Stimulated activated CD8-positive, alpha-beta memory T cell treated with anti-CD3 and anti-CD28 coated beads, Interleukin-15, amount 100 ng/mL, for 48 hours (primary cell): ENCODE results near the gene SIMC1.
"Not testable (repeated sequence)": the region's sequence is repeated elsewhere in the genome, so short reads cannot be mapped to it uniquely, and the experiment has no call there.

Source experiments
- DNase-seq, 2 donors: peaks; one replicate each; pipeline ENCODE4 v3.0.0-alpha.2; 2020; ENCODE audit warnings: low read depth in 2 of 2

SIMC1 gene

GRCh38 chr5:176216393-176216916, 21.8 kb upstream of the SIMC1 start:
- not testable (repeated sequence) for DNase-seq

GRCh38 chr5:176217188-176217729, 21.0 kb upstream of the SIMC1 start:
- not testable (repeated sequence) for DNase-seq

- not testable (repeated sequence) for DNase-seq
Measured at GRCh38 chr5:176217764-176218163, 20.5 kb upstream of the SIMC1 start.

DNA sequence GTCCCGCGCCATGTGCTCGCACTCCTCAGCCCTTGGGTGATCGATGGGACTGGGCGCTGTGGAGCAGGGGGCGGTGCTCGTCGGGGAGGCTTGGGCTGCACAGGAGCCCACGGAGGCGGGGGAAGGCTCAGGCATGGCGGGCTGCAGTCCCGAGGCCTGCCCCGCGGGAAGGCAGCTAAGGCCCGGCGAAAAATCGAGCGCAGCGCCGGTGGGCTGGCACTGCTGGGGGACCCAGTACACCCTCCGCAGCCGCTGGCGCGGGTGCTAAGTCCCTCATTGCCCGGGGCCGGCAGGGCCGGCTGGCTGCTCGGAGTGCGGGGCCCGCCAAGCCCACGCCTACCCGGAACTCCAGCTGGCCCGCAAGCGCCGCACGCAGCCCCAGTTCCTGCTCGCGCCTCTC, 16.2 kb upstream of the SIMC1 start:
- not testable (repeated sequence) for DNase-seq

GRCh38 chr5:176228358-176228757, 9.9 kb upstream of the SIMC1 start:
- DNase-seq = not testable (repeated sequence)

- DNase-seq = not testable (repeated sequence)
Measured at GRCh38 chr5:176233253-176233652, 5.0 kb upstream of the SIMC1 start.

- not testable (repeated sequence) for DNase-seq
Measured at GRCh38 chr5:176235155-176235554, 3.1 kb upstream of the SIMC1 start.

DNA sequence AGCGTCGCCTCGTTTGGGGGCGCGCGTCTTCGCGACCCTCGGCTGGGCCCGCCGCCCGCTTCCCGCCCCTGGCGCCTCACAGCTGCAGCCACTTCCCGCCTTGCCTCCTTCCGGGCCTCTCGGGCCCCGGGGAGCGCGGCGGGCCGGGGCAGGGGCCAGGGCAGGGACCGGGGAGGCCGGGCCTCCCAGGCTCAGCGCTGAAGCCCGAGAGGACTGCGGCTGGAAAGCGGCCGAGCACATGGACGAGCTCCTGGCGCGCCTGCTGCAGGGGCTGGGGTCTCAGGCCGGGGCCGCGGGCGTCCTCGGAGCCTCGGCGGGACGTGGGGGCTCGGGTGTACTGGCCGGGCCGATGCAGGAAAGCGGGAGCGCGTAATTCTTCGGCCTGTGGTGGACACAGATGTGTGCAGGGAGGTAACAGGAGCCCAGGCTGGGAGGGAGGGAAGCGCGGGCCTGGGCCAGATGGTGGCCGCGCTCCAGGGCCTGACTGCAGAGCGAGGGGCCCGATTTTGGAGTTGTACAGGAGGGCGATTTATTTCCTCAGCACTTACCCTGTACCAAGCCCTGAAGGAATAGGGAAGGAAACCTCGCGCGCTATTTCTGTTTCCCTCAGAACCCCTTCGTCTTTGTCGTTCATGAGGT, 540 bp downstream of the SIMC1 start:
- not testable (repeated sequence) for DNase-seq

- DNase-seq = not testable (repeated sequence)
Measured at GRCh38 chr5:176239304-176239703, 1.1 kb downstream of the SIMC1 start.

GRCh38 chr5:176244318-176244717, 6.1 kb downstream of the SIMC1 start:
- DNase-seq = not testable (repeated sequence)

GRCh38 chr5:176245074-176245473, 6.8 kb downstream of the SIMC1 start:
- DNase-seq = not testable (repeated sequence)

- DNase-seq = not testable (repeated sequence)
Measured at GRCh38 chr5:176245489-176245888, 7.3 kb downstream of the SIMC1 start.

GRCh38 chr5:176250691-176251090, 12.5 kb downstream of the SIMC1 start:
- not testable (repeated sequence) for DNase-seq

DNA sequence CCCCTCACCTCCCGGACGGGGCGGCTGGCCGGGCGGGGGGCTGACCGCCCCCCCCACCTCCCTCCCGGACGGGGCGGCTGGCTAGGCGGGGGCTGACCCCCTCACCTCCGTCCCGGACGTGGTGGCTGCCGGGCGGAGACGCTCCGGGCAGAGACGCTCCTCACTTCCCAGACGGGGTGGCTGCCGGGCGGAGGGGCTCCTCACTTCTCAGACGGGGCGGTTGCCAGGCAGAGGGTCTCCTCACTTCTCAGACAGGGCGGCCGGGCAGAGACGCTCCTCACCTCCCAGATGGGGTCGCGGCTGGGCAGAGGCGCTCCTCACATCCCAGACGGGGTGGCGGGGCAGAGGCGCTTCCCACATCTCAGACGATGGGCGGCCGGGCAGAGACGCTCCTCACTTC, 13.9 kb downstream of the SIMC1 start:
- not testable (repeated sequence) for DNase-seq

DNA sequence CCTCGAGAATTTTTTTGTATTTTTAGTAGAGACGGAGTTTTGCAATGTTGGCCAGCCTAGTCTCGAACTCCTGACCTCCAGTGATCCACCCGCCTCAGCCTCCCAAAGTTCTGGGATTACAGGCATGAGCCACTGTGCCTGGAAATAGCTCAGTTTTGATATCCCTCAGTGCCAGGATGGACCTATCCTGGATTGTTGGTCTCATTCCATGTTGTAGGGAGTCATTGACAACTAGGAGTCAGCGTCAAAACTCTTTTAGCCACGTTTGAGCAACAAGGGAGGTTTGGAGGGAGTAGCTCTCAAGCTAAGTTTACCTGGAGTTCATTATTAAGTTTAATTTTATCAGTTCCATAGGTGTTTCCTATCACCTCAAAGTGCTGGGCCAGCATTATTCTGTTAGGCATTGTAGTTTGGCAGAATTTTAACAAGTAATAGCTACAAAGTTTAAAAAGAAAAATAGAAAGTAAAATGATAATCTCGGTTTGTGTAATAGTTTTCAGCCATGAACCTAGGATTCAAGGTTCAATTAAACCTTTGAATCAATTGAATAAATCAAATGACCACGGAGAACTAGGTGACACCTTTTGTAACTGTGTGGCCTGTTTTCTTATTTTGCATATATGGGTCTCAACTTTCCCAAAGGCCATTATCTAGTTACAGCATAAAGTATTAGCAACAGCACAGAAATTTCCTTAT, 15.3 kb downstream of the SIMC1 start:
- DNase-seq = not testable (repeated sequence)

- DNase-seq = not testable (repeated sequence)
Measured at GRCh38 chr5:176254066-176254393, 15.8 kb downstream of the SIMC1 start.

DNA sequence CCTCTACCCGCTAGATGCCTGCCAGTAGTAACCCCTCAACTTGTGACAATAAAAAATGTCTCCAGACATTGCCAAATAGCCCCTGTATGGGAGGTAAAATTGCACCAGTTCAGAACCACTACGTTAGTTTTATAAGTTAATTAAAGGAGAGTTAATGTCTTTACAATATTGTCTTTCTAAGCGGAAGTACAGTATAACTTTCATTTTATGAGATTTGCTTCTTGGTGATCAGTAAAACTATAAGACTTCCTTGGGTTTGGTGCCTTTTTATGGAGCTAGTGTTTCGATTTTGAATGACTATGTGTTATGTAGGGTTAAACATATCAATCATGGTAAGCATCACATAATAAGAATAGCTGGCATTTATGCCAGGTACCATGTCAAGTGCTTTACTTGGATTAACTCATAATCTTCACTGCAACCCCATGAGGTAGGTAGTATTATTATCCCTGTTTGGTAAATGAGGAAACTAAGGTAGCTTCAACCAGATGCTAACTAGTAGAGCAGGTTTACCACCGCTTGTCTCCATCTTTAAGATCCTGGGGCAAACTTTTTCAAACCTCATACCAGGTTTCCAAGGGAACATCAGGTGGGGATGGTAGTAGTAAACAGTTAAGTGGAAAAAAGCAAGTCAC, 19.8 kb downstream of the SIMC1 start:
- DNase-seq = not testable (repeated sequence)

GRCh38 chr5:176260682-176261081, 22.5 kb downstream of the SIMC1 start:
- not testable (repeated sequence) for DNase-seq

DNA sequence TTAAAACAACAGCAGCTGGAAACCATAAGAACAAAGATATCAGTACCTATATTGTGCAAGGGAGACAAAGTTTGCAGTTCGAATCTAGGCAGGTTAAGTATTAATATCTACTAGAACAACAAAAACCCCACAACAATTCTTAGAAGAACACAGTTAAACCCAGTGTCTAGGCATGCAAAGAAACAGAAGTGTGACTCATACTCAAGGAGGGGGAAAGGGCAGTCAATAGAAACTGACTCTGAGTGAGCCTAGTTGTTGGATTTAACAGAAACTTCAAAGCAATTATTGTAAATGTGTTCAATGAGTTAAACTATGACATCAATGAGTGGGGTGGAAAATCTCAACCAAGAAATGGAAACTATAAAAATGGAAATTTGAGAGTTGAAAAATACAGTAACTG, 28.2 kb downstream of the SIMC1 start:
- not testable (repeated sequence) for DNase-seq

GRCh38 chr5:176289018-176289417, 50.8 kb downstream of the SIMC1 start:
- not testable (repeated sequence) for DNase-seq

DNA sequence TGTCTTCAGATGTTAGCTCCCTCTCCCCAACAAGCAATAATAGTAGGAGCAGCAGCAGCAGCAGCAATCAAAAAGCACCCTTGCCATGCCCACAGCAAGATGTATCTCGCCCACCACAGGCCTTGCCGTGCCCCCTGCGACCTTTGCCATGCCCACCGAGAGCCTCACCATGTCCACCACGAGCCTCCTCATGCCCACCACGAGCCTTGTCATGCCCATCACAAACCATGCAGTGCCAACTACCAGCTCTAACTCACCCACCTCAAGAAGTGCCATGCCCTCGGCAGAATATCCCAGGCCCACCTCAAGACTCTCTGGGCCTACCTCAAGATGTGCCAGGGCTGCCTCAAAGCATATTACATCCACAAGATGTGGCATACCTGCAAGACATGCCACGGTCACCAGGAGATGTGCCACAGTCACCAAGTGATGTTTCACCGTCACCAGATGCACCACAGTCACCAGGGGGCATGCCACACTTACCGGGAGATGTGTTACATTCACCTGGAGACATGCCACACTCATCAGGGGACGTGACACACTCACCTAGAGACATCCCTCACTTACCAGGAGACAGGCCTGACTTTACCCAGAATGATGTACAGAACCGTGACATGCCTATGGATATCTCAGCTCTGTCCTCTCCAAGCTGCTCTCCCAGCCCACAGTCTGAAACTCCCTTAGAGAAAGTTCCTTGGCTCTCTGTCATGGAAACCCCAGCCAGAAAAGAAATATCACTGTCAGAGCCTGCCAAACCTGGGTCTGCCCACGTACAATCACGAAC, 52.0 kb downstream of the SIMC1 start:
- not testable (repeated sequence) for DNase-seq
